Esophagus squamous epithelium (tissue), 4 donors: ENCODE results near the gene SUSD1.

ENCODE experiments used
- CTCF ChIP-seq, 6 experiments: fragments of 450-650 bp in 4 of 6; fragments of 200-600 bp in 2 of 6; sonication (generic) in 2 of 6; IDR thresholded peaks; one replicate each; pipeline ENCODE4 v1.5.1; 2016 to 2019; ENCODE audit warnings: antibody characterized with exemption in 6 of 6, mild to moderate bottlenecking in 4 of 6, moderate library complexity in 4 of 6
- POLR2A ChIP-seq, 4 donors: fragments of 450-650 bp; IDR thresholded peaks; one replicate each; pipeline ENCODE4 v1.6.1; 2017; ENCODE audit warnings: antibody characterized with exemption in 4 of 4, mild to moderate bottlenecking in 4 of 4, moderate library complexity in 3 of 4

GRCh38 chr9:112115970-112116753 lies 58.9 kb downstream of the SUSD1 start:
- TF ChIP-seq POLR2A (IDR thresholded peaks at IDR 0.05) = no peak
- TF ChIP-seq CTCF (IDR thresholded peaks at IDR 0.05) = no peak
